ENCODE measurements around the gene PLIN3.
A peak's percentile ranks its signal among the peaks of the same experiment; 100 is the strongest.

- TF ChIP-seq SREBF2 (CRISPR knock-in tag; IDR thresholded peaks at IDR 0.05) (no peak), PPARD (CRISPR knock-in tag; IDR thresholded peaks at IDR 0.05) (no peak), POLR2AphosphoS5 (IDR thresholded peaks at IDR 0.05; ENCODE audit: control insufficient read depth, insufficient read depth, low read depth, low read length) (no peak), BRD4 (IDR thresholded peaks at IDR 0.05) (no peak), ETV6 (IDR thresholded peaks at IDR 0.05; ENCODE audit: borderline replicate concordance in 1 of 2, low read depth in 2 of 2, low read length in 1 of 2) (no peak), ETV6 (CRISPR knock-in tag; IDR thresholded peaks at IDR 0.05; ENCODE audit: borderline replicate concordance) (no peak), NFIC (IDR thresholded peaks at IDR 0.05) (peak; percentile 34; the same call in 1 of the 2 replicates), CHD4 (IDR thresholded peaks at IDR 0.05; ENCODE audit: insufficient read depth, insufficient replicate concordance, low read depth, low read length, poor library complexity, severe bottlenecking) (peak; percentile 89), CTCF (IDR thresholded peaks at IDR 0.05 in 2 of 3, conservative IDR thresholded peaks at IDR 0.05 in 1 of 3; ENCODE audit: insufficient read depth in 2 of 3, low read depth in 1 of 3, low read length in 3 of 3) (no peak), EZH2 (IDR thresholded peaks at IDR 0.05; ENCODE audit: borderline replicate concordance, low read depth, low read length) (no peak), SPI1 (IDR thresholded peaks at IDR 0.05; ENCODE audit: borderline replicate concordance, low read depth, low read length) (no peak), ZNF444 (CRISPR knock-in tag; IDR thresholded peaks at IDR 0.05) (no peak), RFX5 (IDR thresholded peaks at IDR 0.05; ENCODE audit: low read depth, low read length) (no peak)
Observed at GRCh38 chr19:4814625-4815425, 52.6 kb downstream of the PLIN3 start.

All from K562 (cell line).